H1 (cell line): ENCODE data around the gene PDE4B. TPM values are rescaled to one million over a fixed set of nuclear protein-coding genes. Genes with fewer than 3 reads are reported as not detected.

Experiments used
- CTCF ChIA-PET: fragments of 300-600 bp; sonication (Branson Sonifier 250); formaldehyde crosslinking; loops from one replicate; lab custom pipeline; 2021; ENCODE audit not compliant: partially characterized antibody; lab: Charles Lee
- POLR2A ChIA-PET: fragments of 300-600 bp; sonication (Branson Sonifier 250); formaldehyde crosslinking; loops from one replicate; lab custom pipeline; 2021; ENCODE audit warnings: inconsistent platforms; ENCODE audit not compliant: partially characterized antibody; lab: Charles Lee
- DNase-seq, 2 experiments: peaks; one replicate each; pipeline versions ENCODE4 v3.0.0 to v3.0.0-alpha.2; 2010 to 2022; ENCODE audit warnings: low spot score in 2 of 2, low read depth in 1 of 2, mixed read lengths in 1 of 2
- FAIRE-seq: peaks from 2 replicates; lab custom pipeline; 2011; peaks lifted over from hg19 to GRCh38; lab: Jason Lieb, UNC
- H2AFZ ChIP-seq: 2 replicates; pipeline ENCODE4 v1.8.1; 2012; ENCODE audit warnings: low read length, inconsistent platforms
- H2AK5ac ChIP-seq: 2 replicates; pipeline ENCODE4 v1.6.1; 2013; ENCODE audit warnings: low read depth, low read length
- H2BK120ac ChIP-seq: replicated peaks from 2 replicates; pipeline ENCODE3; 2013; ENCODE audit warnings: low read depth, low read length, inconsistent platforms
- H2BK12ac ChIP-seq: 2 replicates; pipeline ENCODE4 v1.6.1; 2013; ENCODE audit warnings: low read depth, low read length
- H2BK15ac ChIP-seq: 2 replicates; pipeline ENCODE4 v1.6.1; 2013; ENCODE audit warnings: low read length
- H2BK20ac ChIP-seq: 2 replicates; pipeline ENCODE4 v1.6.1; 2013; ENCODE audit warnings: low read length
- H2BK5ac ChIP-seq: 2 replicates; pipeline ENCODE4 v1.6.1; 2013; ENCODE audit warnings: low read depth, low read length
- H3K14ac ChIP-seq: 2 replicates; pipeline ENCODE4 v1.6.1; 2013; ENCODE audit warnings: inconsistent platforms; ENCODE audit not compliant: insufficient read length
- H3K18ac ChIP-seq: 2 replicates; pipeline ENCODE4 v1.6.1; 2013; ENCODE audit warnings: low read length; ENCODE audit errors: extremely low read depth
- H3K23ac ChIP-seq: 2 replicates; pipeline ENCODE4 v1.6.1; 2013; ENCODE audit warnings: inconsistent platforms; ENCODE audit not compliant: insufficient read length
- H3K23me2 ChIP-seq: 2 replicates; pipeline ENCODE4 v1.6.1; 2013; ENCODE audit warnings: low read depth, low read length
- H3K27ac ChIP-seq: 2 replicates; pipeline ENCODE4 v1.6.1; 2011; ENCODE audit warnings: low read depth, low read length, inconsistent platforms
- H3K27me3 ChIP-seq, 4 experiments: replicated peaks in 1 of 4; 1 replicate in 1 of 4; 2 replicates in 3 of 4; pipeline versions ENCODE4 v1.6.1 to v1.8.1; 2011 to 2013; ENCODE audit warnings: low read length in 3 of 4, mild to moderate bottlenecking in 3 of 4, inconsistent platforms in 2 of 4, mixed read lengths in 2 of 4, moderate library complexity in 1 of 4; ENCODE audit not compliant: control insufficient read depth in 3 of 4, insufficient read depth in 3 of 4; ENCODE audit errors: extremely low read depth in 1 of 4
- H3K36me3 ChIP-seq, 4 experiments: 2 replicates each; pipeline versions ENCODE4 v1.6.1 to v1.8.1; 2011 to 2013; ENCODE audit warnings: mild to moderate bottlenecking in 4 of 4, low read length in 3 of 4, moderate library complexity in 2 of 4, control low read depth in 1 of 4, inconsistent platforms in 1 of 4; ENCODE audit not compliant: insufficient read depth in 4 of 4, control insufficient read depth in 2 of 4
- H3K4ac ChIP-seq: replicated peaks from 2 replicates; pipeline ENCODE3; 2013; ENCODE audit warnings: low read length, low read depth, mixed read lengths, inconsistent platforms; ENCODE audit not compliant: insufficient read length
- H3K4me1 ChIP-seq, 4 experiments: replicated peaks in 1 of 4; 1 replicate in 1 of 4; 2 replicates in 3 of 4; pipeline versions ENCODE4 v1.6.1 to v1.8.1; 2011 to 2013; ENCODE audit warnings: low read length in 3 of 4, inconsistent platforms in 2 of 4, mixed read lengths in 1 of 4; ENCODE audit not compliant: insufficient read depth in 4 of 4, control insufficient read depth in 3 of 4
- H3K4me2 ChIP-seq, 2 experiments: 2 replicates each; pipeline versions ENCODE4 v1.6.1 to v1.8.1; 2011 to 2013; ENCODE audit warnings: low read depth in 2 of 2, low read length in 2 of 2, control low read depth in 1 of 2, inconsistent platforms in 1 of 2, mild to moderate bottlenecking in 1 of 2; ENCODE audit not compliant: insufficient read depth in 1 of 2
- H3K4me3 ChIP-seq, 4 experiments: fragments of 200-600, 300-600 bp in 1 of 4; sonication (generic), shearing (Covaris generic), sonication (Bioruptor Twin) in 1 of 4; 2 replicates each; pipeline versions ENCODE4 v1.5.1 to v1.8.1; 2011 to 2016; ENCODE audit warnings: low read length in 4 of 4, low read depth in 3 of 4, control low read depth in 2 of 4, inconsistent platforms in 2 of 4, mild to moderate bottlenecking in 2 of 4, mixed read lengths in 1 of 4, moderate library complexity in 1 of 4; ENCODE audit not compliant: insufficient read depth in 2 of 4; ENCODE audit errors: extremely low read depth in 1 of 4
- H3K56ac ChIP-seq: replicated peaks from 2 replicates; pipeline ENCODE3; 2013; ENCODE audit warnings: low read depth, mild to moderate bottlenecking, mixed read lengths, low read length, inconsistent platforms; ENCODE audit not compliant: insufficient read length
- H3K79me1 ChIP-seq: 2 replicates; pipeline ENCODE4 v1.6.1; 2013; ENCODE audit warnings: low read depth, low read length, control low read depth
- H3K79me2 ChIP-seq, 2 experiments: 2 replicates each; pipeline versions ENCODE4 v1.6.1 to v1.8.1; 2012 to 2013; ENCODE audit warnings: low read length in 2 of 2, mild to moderate bottlenecking in 2 of 2, inconsistent platforms in 1 of 2; ENCODE audit not compliant: insufficient read depth in 2 of 2, control insufficient read depth in 1 of 2
- H3K9ac ChIP-seq, 4 experiments: replicated peaks in 1 of 4; 1 replicate in 1 of 4; 2 replicates in 3 of 4; pipeline versions ENCODE4 v1.6.1 to v1.8.1; 2011 to 2013; ENCODE audit warnings: low read depth in 3 of 4, low read length in 3 of 4, control low read depth in 2 of 4, mild to moderate bottlenecking in 2 of 4, moderate library complexity in 2 of 4, inconsistent platforms in 1 of 4; ENCODE audit errors: extremely low read depth in 1 of 4
- H3K9me3 ChIP-seq, 2 experiments: 2 replicates each; pipeline versions ENCODE4 v1.6.1 to v1.8.1; 2012 to 2013; ENCODE audit warnings: mild to moderate bottlenecking in 2 of 2, moderate library complexity in 2 of 2, control low read depth in 1 of 2, inconsistent platforms in 1 of 2, low read depth in 1 of 2, low read length in 1 of 2, mixed read lengths in 1 of 2; ENCODE audit not compliant: insufficient read depth in 2 of 2
- H4K20me1 ChIP-seq, 2 experiments: replicated peaks in 1 of 2; 2 replicates each; pipeline versions ENCODE3 to v1.8.1; 2011 to 2013; ENCODE audit warnings: inconsistent platforms in 2 of 2, low read length in 2 of 2, mild to moderate bottlenecking in 1 of 2; ENCODE audit not compliant: insufficient read depth in 2 of 2, control insufficient read depth in 1 of 2
- H4K5ac ChIP-seq: 2 replicates; pipeline ENCODE4 v1.6.1; 2013; ENCODE audit warnings: low read length, low read depth, mixed read lengths, inconsistent platforms; ENCODE audit not compliant: insufficient read length
- H4K8ac ChIP-seq: 2 replicates; pipeline ENCODE4 v1.8.0; 2013; ENCODE audit warnings: mild to moderate bottlenecking, moderate library complexity, low read length, inconsistent platforms; ENCODE audit not compliant: insufficient read depth; ENCODE audit errors: extremely low read depth
- H4K91ac ChIP-seq: replicated peaks from 2 replicates; pipeline ENCODE3; 2013; ENCODE audit warnings: low read length, mixed read lengths, inconsistent platforms; ENCODE audit not compliant: insufficient read length
- GABPA ChIP-seq: IDR thresholded peaks from 2 replicates; pipeline ENCODE4 v1.6.1; 2011; ENCODE audit warnings: mild to moderate bottlenecking, low read length, moderate library complexity, borderline replicate concordance; ENCODE audit not compliant: insufficient read depth
- JUN ChIP-seq: IDR thresholded peaks from 2 replicates; pipeline ENCODE4 v1.6.1; 2011; ENCODE audit warnings: low read depth, mild to moderate bottlenecking, improper control_type of control experiment, low read length
- KDM1A ChIP-seq: fragments of 200-600, 300-600 bp; sonication (generic); IDR thresholded peaks from 2 replicates; pipeline ENCODE4 v1.7.1; 2016; ENCODE audit warnings: mild to moderate bottlenecking, low read length, borderline replicate concordance
- SIX5 ChIP-seq: IDR thresholded peaks from 2 replicates; pipeline ENCODE4 v1.6.1; 2011; ENCODE audit warnings: mild to moderate bottlenecking, low read depth, low read length
- TEAD4 ChIP-seq: IDR thresholded peaks from 2 replicates; pipeline ENCODE4 v1.6.1; 2012; ENCODE audit warnings: low read depth, low read length, inconsistent platforms, mixed read lengths
- WGBS, 2 experiments: shearing (Covaris generic) in 1 of 2; methylation state at CpG; one replicate each; pipeline versions ENCODE4 v1.1.6 to v1.1.7; 2013 to 2015; ENCODE audit warnings: low lambda C conversion rate in 2 of 2, mixed read lengths in 2 of 2, inconsistent platforms in 1 of 2, low coverage in 1 of 2, missing lambda C conversion rate in 1 of 2; ENCODE audit not compliant: insufficient replicate concordance in 2 of 2, insufficient coverage in 1 of 2, insufficient read length in 1 of 2; ENCODE audit errors: extremely low coverage in 1 of 2, missing lambda C conversion rate in 1 of 2; 5-methylcytosine and 5-hydroxymethylcytosine counted together
- polyA plus RNA-seq, 7 experiments: library from polyadenylated mRNA; depleted of rRNA in 3 of 7; stranded (reverse) in 5 of 7; unstranded in 2 of 7; fragments of >200 nt in 5 of 7; fragments of 200-250 nt in 2 of 7; gene quantifications; 1 replicate in 5 of 7; 2 replicates in 1 of 7; 4 replicates in 1 of 7; pipeline versions ENCODE4 v1.2.1 to v1.2.3, GENCODE V29; 2011 to 2013; ENCODE audit warnings: missing spikeins in 2 of 7, mixed read lengths in 2 of 7
- total RNA-seq: library from RNA; stranded (reverse); fragmentation: NEBNext Ultra II Directional; extraction: Animal tissue kit (Norgen Biotek cat#: 25700); gene quantifications from 2 replicates; pipeline ENCODE4 v1.2.1, GENCODE V29; 2021

Gene PDE4B
- total and polyA plus RNA-seq, 2 of the 8 experiments (the other 6 are each of a cell fraction or from before 2014, with no cell fraction given), result 5.0 to 15.1 TPM

DNA sequence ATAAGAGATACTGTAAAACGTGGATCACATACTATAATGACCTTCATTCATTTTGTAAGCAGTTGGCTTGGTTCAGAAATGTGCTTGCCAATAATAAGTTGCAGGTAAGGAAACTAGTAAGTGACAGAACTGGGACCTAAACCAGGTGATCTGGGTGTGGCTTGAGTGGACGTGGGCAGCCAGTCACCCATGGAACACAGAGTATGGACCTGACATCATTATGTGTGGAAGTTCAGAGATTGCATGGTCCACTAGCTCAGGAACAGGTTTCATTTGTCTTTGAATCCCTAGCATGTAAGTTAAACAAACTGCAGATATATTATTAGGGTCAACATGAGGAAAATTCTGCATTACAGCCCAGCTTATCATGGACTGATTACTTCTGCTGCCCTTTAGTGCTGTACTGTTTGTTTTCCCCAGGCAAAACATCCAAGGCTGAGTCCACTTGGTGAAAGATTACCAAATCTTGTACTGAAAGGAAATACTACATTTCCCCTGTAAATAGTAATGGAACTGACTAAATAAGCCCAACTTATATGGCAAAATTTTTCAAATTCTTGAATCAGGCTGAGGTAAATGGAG lies 414.0 kb downstream of the PDE4B start:
- no peak overlapping the region for H2BK20ac ChIP-seq
- H2BK5ac ChIP-seq, result no peak overlapping the region
- H2BK120ac ChIP-seq, result no peak overlapping the region
- no peak overlapping the region for H3K4me2 ChIP-seq
- H3K79me2 ChIP-seq, result no peaks in the 10 kb centered on the region
- no peak for DNase-seq
- H3K27ac ChIP-seq, result no peak overlapping the region
- TF ChIP-seq SIX5 (no peak), JUN (no peak), KDM1A (no peak), GABPA (no peak), TEAD4 (no peak)
- no peak overlapping the region for H2AFZ ChIP-seq
- H3K56ac ChIP-seq, result no peak overlapping the region
- H4K20me1 ChIP-seq, result no peaks in the 10 kb centered on the region
- no peak overlapping the region for H3K23ac ChIP-seq
- no peak overlapping the region for H3K4ac ChIP-seq
- H3K9ac ChIP-seq, result no peak overlapping the region
- H2BK12ac ChIP-seq, result no peak overlapping the region
- FAIRE-seq, result no peak
- no peak overlapping the region for H2AK5ac ChIP-seq
- CTCF ChIA-PET, result no interaction called here
- no peaks in the 10 kb centered on the region for H3K23me2 ChIP-seq
- no peak overlapping the region for H3K18ac ChIP-seq
- no peaks in the 10 kb centered on the region for H3K4me1 ChIP-seq
- H4K5ac ChIP-seq, result no peak overlapping the region
- no peak overlapping the region for H3K14ac ChIP-seq
- no peak overlapping the region for H2BK15ac ChIP-seq
- H3K27me3 ChIP-seq, result no peaks in the 10 kb centered on the region
- H4K8ac ChIP-seq, result no peak overlapping the region
- no peak overlapping the region for H3K4me3 ChIP-seq
- no peaks in the 10 kb centered on the region for H3K79me1 ChIP-seq
- POLR2A ChIA-PET, result no interaction called here
- no peak overlapping the region for H4K91ac ChIP-seq
- 83% methylated on average over 2 of the region's 2 CpGs; no CpG with 5 or more reads in 1 of the 2 experiments for WGBS, 2 experiments
- peaks cover 13% of the 10 kb centered on the region in 2 experiments for H3K9me3 ChIP-seq
- no peaks in the 10 kb centered on the region for H3K36me3 ChIP-seq
